Testis (tissue), 2 donors: ENCODE measurements around the gene PDE4B.

Experiments used
- POLR2A ChIP-seq: fragments of 450-650 bp; IDR thresholded peaks from one replicate; pipeline ENCODE4 v1.6.1; 2017; ENCODE audit warnings: antibody characterized with exemption, mild to moderate bottlenecking, moderate library complexity
- TF ChIP-seq, protein P1 (sequence below), 3 experiments: fragments of 450-650 bp in 2 of 3; fragments of 200-600 bp in 1 of 3; sonication (generic) in 1 of 3; IDR thresholded peaks; one replicate each; pipeline ENCODE4 v1.5.1; 2016 to 2019; ENCODE audit warnings: antibody characterized with exemption in 3 of 3, mild to moderate bottlenecking in 2 of 3, moderate library complexity in 1 of 3

GRCh38 chr1:66223681-66224080 is 431.0 kb downstream of the PDE4B start:
- TF ChIP-seq, protein P1, sequence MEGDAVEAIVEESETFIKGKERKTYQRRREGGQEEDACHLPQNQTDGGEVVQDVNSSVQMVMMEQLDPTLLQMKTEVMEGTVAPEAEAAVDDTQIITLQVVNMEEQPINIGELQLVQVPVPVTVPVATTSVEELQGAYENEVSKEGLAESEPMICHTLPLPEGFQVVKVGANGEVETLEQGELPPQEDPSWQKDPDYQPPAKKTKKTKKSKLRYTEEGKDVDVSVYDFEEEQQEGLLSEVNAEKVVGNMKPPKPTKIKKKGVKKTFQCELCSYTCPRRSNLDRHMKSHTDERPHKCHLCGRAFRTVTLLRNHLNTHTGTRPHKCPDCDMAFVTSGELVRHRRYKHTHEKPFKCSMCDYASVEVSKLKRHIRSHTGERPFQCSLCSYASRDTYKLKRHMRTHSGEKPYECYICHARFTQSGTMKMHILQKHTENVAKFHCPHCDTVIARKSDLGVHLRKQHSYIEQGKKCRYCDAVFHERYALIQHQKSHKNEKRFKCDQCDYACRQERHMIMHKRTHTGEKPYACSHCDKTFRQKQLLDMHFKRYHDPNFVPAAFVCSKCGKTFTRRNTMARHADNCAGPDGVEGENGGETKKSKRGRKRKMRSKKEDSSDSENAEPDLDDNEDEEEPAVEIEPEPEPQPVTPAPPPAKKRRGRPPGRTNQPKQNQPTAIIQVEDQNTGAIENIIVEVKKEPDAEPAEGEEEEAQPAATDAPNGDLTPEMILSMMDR (IDR thresholded peaks at IDR 0.05), result no peak
- TF ChIP-seq POLR2A, result no peak
